Measurements from ENCODE around the gene SMIM5. TPM values are rescaled to one million over a fixed set of nuclear protein-coding genes. Genes with fewer than 3 reads are reported as not detected.
A peak's percentile ranks its signal among the peaks of the same experiment; 100 is the strongest.

Gene SMIM5
- total and polyA plus RNA-seq, 9 of the 15 experiments (the other 6 are each of a cell fraction or from before 2014, with no cell fraction given) = 0.08 TPM; not detected in 8

GRCh38 chr17:75590849-75591721, 42.1 kb upstream of the SMIM5 start:
- ChIA-PET POLR2A (interaction anchor here (0.7 to 1.1 kb wide), 4 partner anchors 10 to 163 kb away, joined by 3 to 6 read pairs (median 4); no protein-coding TSS in a partner anchor), CTCF (ENCODE audit: low intra/inter-chr PET ratio) (no interaction called here)
- intact Hi-C loops (cut with micrococcal nuclease) = no loop called here
- Histone ChIP-seq H2AFZ (ENCODE audit: low read depth, low read length) (no peak overlapping the region), H3K9ac (ENCODE audit: insufficient read depth in 1 of 2, low read depth in 2 of 2, low read length in 2 of 2) (peak overlapping the region in 1 of 2 experiments; percentile 38; a peak in 1 of 4 replicates), H4K20me1 (replicated peaks; ENCODE audit: control insufficient read depth, insufficient read depth, low read length) (no peaks in the 10 kb centered on the region), H3K27me3 (ENCODE audit: control insufficient read depth in 2 of 2, insufficient read depth in 2 of 2, low read length in 2 of 2) (peaks cover 4 to 17% of the 10 kb centered on the region in 2 experiments; a peak in 4 of 5 replicates), H3K79me2 (ENCODE audit: control insufficient read depth, insufficient read depth, low read length) (no peaks in the 10 kb centered on the region), H3K9me3 (replicated peaks; ENCODE audit: control insufficient read depth, insufficient read depth, low read depth, low read length) (no peaks in the 10 kb centered on the region), H3K4me1 (replicated peaks in 1 of 2; ENCODE audit: control insufficient read depth in 2 of 2, insufficient read depth in 2 of 2, low read length in 2 of 2) (peaks cover 6 to 49% of the 10 kb centered on the region in 2 experiments; a peak in 3 of 5 replicates), H3K27ac (ENCODE audit: extremely low read depth, low read depth, low read length) (no peak overlapping the region), H3K36me3 (ENCODE audit: control insufficient read depth, insufficient read depth, low read length) (no peaks in the 10 kb centered on the region), H3K4me3 (no peak overlapping the region), H3K9me1 (ENCODE audit: control insufficient read depth, insufficient read depth, low read length) (no peaks in the 10 kb centered on the region), H3K4me2 (ENCODE audit: insufficient read depth, low read length) (no peak overlapping the region)
- in situ Hi-C loops (cut with MboI) = no loop called here
- no TSS peak for BruUV-seq (replicated peaks)
- FAIRE-seq = no peak
- 42% methylated on average over 11 of the region's 12 CpGs for WGBS (ENCODE audit: insufficient coverage, low coverage, missing lambda C conversion rate)
- no peak for TF ChIP-seq ZBTB49 (CRISPR knock-in tag; IDR thresholded peaks at IDR 0.05; ENCODE audit: borderline replicate concordance)
- no peak for TF ChIP-seq ZNF699 (CRISPR knock-in tag; IDR thresholded peaks at IDR 0.05; ENCODE audit: insufficient replicate concordance)
- 0 out of 4 replicates have a peak, but pooled peaks of 1 of the 2 experiments have one; percentile 36 for TF ChIP-seq TEAD1 (CRISPR knock-in tag; IDR thresholded peaks at IDR 0.05)
- TF ChIP-seq MIER1 (IDR thresholded peaks at IDR 0.05; ENCODE audit: low read depth) = no peak
- no peak for DNase-seq (ENCODE audit: extremely low read depth in 1 of 4, low spot score in 3 of 4)
- ATAC-seq = no peak
